ENCODE measurements around the gene PLCH1.

Gene PLCH1

DNA sequence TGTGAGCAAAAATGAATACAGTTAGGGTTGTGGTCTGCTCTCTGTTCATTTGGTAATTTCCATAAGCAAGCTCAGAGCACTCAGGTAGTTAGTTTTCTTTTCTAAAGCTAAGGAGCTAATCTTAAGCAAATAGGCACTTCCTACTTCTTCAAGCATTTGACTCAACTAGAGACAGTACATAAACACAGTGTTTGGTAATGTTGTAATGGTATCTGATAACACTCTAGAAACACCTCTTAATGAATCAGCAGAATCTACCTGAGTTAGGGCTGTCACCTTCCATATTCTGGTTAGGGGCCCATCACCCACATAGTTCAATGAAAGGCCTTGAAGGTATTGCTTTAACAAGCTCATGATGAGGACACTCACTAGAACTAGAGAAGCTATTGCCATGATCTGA lies 83.1 kb downstream of the PLCH1 start:
- TF ChIP-seq, protein P1, sequence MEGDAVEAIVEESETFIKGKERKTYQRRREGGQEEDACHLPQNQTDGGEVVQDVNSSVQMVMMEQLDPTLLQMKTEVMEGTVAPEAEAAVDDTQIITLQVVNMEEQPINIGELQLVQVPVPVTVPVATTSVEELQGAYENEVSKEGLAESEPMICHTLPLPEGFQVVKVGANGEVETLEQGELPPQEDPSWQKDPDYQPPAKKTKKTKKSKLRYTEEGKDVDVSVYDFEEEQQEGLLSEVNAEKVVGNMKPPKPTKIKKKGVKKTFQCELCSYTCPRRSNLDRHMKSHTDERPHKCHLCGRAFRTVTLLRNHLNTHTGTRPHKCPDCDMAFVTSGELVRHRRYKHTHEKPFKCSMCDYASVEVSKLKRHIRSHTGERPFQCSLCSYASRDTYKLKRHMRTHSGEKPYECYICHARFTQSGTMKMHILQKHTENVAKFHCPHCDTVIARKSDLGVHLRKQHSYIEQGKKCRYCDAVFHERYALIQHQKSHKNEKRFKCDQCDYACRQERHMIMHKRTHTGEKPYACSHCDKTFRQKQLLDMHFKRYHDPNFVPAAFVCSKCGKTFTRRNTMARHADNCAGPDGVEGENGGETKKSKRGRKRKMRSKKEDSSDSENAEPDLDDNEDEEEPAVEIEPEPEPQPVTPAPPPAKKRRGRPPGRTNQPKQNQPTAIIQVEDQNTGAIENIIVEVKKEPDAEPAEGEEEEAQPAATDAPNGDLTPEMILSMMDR (IDR thresholded peaks at IDR 0.05; ENCODE audit: insufficient read depth, low read depth, low read length, missing control alignments) = no peak
- no peak overlapping the region for H3K4me3 ChIP-seq (ENCODE audit: low read length)
- peak; percentile 28 for DNase-seq (ENCODE audit: low read depth)

DNA sequence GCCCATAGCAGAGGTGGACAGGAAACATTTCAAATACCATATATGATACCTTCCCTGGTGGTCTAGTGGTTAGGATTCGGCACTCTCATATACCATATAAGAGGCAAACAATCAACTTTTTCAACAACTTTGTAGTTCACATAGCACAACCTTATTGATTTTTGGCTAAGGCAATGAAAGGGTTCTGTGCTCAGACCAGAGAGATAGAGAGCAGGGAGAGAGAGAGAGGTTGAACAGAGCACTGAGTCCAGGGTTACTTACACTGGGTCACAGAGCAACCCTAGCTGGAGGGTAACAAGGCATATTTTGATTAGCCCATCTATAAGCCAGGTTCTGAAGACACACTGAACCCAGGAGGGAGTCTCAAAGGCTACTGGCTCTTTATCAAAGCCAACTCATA lies 83.8 kb downstream of the PLCH1 start:
- DNase-seq (ENCODE audit: low read depth) = no peak
- TF ChIP-seq, protein P1 (IDR thresholded peaks at IDR 0.05; ENCODE audit: insufficient read depth, low read depth, low read length, missing control alignments) = no peak
- H3K4me3 ChIP-seq (ENCODE audit: low read length) = no peak overlapping the region

DNA sequence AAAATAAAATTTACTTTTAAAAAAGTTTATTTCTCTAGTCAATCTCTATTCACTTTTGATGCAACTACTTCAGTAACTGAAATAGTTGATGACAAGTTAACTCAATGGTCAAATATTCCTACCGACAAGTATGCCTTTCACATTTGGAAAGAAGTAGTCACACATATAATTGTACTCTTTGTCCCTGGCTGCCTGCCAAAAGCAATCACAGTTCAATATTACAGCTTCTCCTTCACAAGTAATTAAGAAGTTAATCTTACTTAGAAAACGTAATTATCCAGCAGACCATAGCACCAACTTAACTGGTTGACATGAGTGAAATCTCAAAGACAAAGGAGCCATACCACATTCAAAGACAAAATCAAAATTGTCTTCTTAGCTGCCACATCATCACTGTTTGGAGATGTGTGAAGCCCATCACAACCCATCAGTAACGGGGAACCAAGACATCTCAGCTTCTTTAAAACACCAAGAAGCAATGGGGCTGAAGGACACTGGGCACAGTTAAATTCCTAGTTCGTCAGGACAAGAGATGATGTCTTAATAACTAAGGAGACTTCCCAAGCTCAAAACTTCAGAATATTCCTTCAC lies 86.1 kb downstream of the PLCH1 start:
- H3K4me3 ChIP-seq (ENCODE audit: low read length) = no peak overlapping the region
- DNase-seq (ENCODE audit: low read depth) = no peak
- TF ChIP-seq, protein P1 (IDR thresholded peaks at IDR 0.05; ENCODE audit: insufficient read depth, low read depth, low read length, missing control alignments) = no peak

DNA sequence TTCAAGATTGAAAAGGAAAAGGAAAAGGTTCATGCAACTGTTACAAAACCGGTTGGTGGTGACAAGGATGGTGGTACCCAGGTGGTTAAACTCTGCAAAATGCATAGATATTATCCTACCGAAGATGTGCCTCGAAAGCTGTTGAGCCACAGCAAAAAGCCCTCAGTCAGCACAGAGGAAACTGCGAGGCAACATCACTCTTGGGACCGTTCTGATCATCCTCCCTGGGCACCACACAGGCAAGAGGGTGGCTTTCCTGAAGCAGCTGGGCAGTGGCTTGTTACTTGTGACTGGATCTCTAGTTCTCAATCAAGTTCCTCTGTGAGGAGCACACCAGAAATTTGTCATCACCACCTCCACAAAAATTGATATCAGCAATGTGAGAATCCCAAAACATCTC lies 86.9 kb downstream of the PLCH1 start:
- no peak for DNase-seq (ENCODE audit: low read depth)
- no peak overlapping the region for H3K4me3 ChIP-seq (ENCODE audit: low read length)
- TF ChIP-seq, protein P1 (IDR thresholded peaks at IDR 0.05; ENCODE audit: insufficient read depth, low read depth, low read length, missing control alignments) = no peak

DNA sequence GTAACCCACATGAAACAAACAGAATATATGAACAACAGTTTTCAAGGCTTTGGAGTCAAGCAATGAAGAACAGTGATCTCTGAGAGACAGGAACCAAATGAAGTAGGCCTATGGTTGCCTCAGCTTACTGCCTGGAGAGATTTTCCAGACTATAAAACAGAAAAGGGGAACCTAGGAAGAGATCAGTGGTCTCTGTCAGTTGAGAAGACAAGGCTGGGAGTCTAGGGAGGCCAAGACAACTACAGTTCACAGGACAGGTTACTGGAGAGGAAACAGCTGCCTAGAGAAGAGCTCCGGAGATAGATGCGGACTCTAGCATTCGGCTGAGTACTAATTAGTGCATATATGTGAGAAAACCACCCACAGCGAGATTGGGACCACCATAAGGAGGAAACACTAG lies 87.7 kb downstream of the PLCH1 start:
- TF ChIP-seq, protein P1 (IDR thresholded peaks at IDR 0.05; ENCODE audit: insufficient read depth, low read depth, low read length, missing control alignments) = no peak
- H3K4me3 ChIP-seq (ENCODE audit: low read length) = no peak overlapping the region
- no peak for DNase-seq (ENCODE audit: low read depth)

DNA sequence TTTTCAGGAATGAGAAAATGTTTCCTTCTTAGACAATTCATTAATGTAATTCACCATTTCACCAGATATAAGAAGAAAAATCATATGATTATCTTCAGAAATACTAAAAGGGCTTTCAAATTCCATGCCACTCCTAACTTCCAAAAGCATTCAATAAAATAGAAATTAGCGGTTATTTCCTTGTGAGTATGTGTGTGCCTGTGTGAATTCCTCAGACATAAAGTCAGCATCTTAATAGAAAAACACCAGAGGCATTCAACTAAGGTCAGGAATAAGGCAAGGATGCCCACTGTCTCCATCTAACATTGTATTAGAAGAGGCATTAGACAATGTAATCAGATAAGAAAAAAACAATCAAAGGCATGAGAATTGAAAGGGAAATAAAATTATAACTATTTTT lies 88.4 kb downstream of the PLCH1 start:
- no peak overlapping the region for H3K4me3 ChIP-seq (ENCODE audit: low read length)
- TF ChIP-seq, protein P1 (IDR thresholded peaks at IDR 0.05; ENCODE audit: insufficient read depth, low read depth, low read length, missing control alignments) = no peak
- DNase-seq (ENCODE audit: low read depth) = no peak

DNA sequence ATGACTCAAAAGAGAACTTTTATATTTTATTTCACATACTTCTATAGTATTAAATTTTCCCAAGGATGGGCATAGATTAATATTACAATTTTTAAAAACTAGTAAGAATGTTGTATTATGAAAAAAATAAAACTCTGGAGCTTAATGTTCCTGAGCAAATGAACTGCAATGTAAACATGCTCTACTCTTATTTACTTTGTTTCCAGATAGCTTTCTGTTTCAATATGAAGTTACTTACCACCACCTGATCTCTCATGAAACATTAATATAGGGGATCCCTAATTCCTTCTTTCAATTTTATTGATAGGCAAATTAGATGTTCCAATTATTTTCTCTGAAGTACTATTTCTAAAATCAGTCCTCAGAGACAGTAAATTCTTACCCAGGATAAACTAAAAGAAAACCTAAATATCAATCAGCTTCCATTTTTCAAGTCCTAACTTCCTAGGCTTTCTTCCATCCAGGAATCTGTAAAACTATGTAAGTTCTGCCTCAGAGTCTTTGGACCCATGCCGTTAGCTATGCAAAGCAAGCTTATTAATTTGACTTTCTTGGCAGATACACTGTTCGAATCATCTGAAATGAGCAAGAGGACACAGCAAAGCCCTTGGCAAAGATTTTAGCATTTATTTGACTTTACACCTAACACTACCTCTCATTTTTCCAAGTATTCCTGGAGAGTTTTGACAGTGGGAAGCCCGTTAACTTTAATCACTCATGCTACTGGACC lies 93.2 kb downstream of the PLCH1 start:
- DNase-seq (ENCODE audit: low read depth) = no peak
- no peak overlapping the region for H3K4me3 ChIP-seq (ENCODE audit: low read length)
- TF ChIP-seq, protein P1 (IDR thresholded peaks at IDR 0.05; ENCODE audit: insufficient read depth, low read depth, low read length, missing control alignments) = no peak

Measured in epithelial cell of esophagus (primary cell).